ENCODE results near the gene PPP2R2C.

PPP2R2C gene

DNA sequence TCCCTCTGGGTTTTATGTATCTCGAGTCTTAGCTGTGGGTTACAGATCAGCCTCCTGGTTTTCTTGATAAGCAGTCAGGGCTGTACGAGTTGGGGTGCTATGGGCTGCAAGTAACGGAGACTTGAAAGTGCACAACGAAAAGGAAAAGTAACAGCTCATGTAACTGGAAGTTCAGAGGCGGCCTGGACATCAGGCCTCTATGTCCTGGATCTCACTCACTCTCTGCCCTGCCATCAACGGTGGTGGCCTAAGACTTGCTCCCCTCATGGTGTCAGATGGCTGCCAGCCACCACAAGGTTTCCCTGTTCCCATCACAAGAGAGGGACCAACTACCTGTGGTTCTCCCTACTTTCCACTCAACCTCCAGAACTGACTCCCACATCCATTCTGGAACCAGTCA lies 4.8 kb downstream of the PPP2R2C start:
- no peak for DNase-seq

DNA sequence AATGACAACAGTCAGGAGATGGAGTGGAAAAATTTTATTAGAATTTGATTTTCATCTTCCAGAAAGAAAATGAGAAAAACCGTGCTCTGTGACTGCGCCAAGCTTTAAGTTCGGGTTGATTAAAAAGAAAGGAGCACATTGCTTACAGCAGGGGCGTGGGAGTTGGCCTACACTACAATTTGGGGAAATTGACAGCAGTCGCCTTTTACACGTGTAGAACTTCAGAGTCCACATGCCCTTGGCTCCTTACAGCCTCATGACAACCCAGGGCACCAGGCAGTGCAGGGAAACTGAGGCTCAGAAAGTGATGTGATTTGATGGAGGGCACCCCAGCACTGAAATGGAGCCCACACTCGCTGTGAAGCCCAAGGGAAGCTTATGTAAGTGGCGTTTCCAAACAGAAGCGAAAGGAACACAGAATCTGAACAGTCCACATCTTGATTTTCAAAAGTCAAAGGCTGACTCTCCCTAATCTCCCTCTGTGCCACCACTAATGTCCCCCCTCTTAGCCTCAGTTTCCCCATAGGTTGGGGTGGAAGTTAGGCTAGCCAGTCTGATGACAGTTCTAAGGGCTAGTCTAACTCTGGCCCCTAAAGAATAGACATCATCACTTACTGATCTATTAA lies 5.5 kb downstream of the PPP2R2C start:
- DNase-seq, result no peak

DNA sequence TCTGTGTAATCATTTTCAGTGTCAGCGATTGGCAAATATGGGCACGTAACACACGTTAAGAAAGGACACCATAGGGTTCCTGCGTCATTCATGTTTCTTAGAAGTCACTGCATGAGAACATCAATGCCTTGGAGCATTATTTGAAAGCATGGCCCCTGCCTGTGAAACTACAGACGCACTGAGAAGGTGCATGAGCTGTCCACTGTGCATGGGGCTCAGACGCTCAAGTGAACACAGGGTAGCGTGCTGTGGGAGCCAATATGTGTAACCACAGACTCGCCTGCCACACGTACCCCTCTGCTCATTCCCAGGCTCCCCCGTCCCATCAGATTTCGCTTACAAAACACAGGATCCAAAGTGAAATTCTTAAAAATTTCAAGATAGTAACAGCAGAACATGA lies 6.5 kb downstream of the PPP2R2C start:
- no peak for DNase-seq

GRCh38 chr4:6464842-6465588 lies 7.4 kb downstream of the PPP2R2C start:
- no peak for DNase-seq

- no peak for DNase-seq
Measured at GRCh38 chr4:6463311-6464289, 8.8 kb downstream of the PPP2R2C start.

DNA sequence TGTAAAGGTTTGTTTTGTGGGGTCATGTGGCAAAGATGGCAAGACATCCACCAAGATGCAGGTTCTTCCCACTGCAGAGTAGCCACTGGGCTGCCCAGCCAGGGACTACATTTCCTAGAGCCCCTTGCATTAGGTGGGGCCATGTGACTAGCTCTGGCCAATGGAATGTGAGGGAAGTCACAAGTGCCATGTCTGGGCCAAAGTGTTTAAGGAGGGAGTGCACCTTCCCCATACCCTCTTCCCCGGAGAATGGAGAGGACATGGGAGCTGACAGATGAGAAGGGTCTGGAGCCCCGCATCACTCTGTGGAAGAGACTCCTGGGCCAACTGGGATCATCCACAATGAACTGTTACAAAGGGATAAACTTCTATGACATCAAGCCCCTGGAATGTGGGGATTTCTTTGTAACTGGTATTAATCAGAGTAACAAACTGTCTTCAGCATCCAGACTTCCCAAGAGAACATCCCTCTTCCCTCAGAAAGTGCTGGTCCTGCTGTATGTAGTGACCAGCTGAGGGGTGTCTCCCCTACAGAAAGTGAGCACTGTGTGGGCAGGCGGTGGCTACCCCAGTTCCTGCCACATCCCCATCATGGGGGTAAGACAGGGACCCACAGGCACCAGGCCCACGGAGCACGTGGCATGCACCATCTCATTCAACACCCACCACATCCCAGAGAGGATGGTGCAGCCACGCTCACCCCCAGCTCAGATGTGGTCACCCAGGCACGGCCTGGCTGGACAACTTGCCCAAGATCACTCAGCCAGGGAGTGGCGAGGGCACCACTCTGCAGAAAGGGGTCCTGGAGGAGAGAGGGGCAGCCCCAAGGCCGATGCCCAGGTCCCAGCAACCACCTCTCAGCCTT lies 10.9 kb downstream of the PPP2R2C start:
- no peak for DNase-seq

DNA sequence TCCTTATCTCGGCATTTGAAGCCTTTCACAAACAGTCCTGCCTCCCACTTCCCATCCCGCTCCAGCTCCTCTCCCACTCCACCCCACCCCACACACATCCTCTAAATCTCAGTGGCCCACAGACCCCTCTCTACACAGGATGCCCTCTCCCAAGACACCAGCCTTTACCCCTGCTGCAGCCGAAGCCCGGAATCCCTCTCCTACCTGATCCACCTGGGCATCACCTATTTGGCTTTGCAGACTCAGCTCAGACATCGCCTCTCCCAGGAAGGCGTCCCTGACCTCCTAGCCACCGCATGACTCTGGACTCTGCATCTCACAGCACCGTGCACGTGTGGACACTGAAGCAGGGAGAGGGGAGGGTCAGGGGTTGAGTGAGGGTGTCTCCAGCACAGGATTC lies 11.5 kb downstream of the PPP2R2C start:
- DNase-seq, result no peak

- DNase-seq, result no peak
Measured at GRCh38 chr4:6458528-6458927, 13.9 kb downstream of the PPP2R2C start.

- no peak for DNase-seq
Measured at GRCh38 chr4:6456450-6456849, 16.0 kb downstream of the PPP2R2C start.

DNA sequence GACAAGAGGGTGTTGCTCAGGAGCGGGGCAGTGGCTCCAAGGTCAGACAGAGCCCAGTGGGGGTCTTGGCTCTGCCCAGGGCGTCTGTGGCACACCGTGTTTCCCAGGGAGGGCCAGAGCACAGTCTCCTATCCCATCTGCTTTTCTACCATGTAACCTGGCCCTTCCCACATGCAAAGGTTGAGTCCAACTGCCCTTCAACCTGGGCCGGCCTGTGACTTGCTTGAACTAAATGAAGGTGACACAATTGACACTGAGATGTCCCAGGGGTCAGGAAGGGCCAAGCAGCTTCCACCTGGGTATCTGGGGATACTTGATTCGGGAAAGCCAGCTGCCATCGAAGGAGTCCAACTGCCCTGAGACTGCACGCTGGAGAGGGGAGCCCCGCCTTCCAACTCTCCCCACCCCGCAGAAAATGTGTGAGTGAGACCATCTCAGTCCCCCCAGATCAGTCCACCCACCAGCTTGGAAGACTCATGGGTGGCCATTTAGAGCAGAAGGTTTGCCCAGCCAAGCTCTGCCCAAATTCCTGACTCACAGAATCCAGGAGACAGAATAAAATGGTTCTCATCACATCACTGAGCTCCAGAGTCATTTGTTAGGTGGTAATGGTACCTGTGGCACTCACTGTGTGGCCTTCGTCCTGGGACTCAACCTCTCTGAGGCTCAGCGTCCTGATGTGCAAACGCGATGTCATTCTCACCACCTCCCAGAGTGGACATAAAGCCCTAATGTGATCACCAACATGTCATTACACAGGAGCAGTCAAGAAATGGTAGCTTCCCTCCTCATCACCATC lies 18.1 kb downstream of the PPP2R2C start:
- no peak for DNase-seq

GRCh38 chr4:6453688-6453990 lies 18.8 kb downstream of the PPP2R2C start:
- peak; percentile 79 for DNase-seq

DNA sequence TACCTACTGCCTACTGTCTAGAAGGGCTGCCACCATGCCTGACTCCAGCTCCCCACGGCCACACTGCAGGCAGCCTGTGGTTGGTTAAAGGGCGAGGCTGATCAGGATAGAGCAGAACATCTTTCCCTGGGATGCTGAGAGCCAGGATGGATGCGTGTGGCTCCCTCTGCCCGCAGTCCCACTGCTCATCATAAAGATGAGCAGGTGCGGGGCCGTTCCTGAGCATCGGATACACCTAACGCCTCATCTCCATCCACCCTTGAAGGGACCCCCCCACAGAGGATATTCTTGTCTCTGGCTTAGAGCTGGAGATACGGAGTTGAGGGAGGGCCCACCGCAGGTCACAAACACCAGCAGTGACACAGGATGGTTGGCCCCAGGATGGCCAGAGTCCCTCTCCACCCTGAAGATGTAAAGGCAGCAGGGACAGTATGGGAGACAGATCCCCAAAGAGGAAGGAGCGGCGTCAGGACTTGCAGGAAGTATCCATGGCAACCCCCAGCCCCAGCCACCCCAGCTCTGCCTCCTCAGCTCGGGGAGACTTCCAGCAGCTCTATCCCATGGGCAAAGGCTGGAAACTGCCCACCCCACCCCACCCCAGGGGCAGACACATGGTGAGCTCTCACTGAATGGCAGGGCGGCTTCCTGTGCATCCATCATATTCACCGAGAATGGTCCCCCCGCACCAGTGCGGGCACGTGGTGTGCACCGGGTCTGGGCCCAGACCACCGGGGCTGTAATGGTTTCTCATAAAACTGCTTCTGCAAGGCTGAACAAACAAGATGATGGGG lies 19.3 kb downstream of the PPP2R2C start:
- DNase-seq, result peak; percentile 79

- DNase-seq, result no peak
Measured at GRCh38 chr4:6452116-6452896, 20.1 kb downstream of the PPP2R2C start.

GRCh38 chr4:6451309-6451708 lies 21.1 kb downstream of the PPP2R2C start:
- DNase-seq, result no peak

GRCh38 chr4:6450709-6451108 lies 21.7 kb downstream of the PPP2R2C start:
- no peak for DNase-seq

- DNase-seq, result no peak
Measured at GRCh38 chr4:6449746-6450369, 22.6 kb downstream of the PPP2R2C start.

GRCh38 chr4:6449335-6449734 lies 23.1 kb downstream of the PPP2R2C start:
- no peak for DNase-seq

DNA sequence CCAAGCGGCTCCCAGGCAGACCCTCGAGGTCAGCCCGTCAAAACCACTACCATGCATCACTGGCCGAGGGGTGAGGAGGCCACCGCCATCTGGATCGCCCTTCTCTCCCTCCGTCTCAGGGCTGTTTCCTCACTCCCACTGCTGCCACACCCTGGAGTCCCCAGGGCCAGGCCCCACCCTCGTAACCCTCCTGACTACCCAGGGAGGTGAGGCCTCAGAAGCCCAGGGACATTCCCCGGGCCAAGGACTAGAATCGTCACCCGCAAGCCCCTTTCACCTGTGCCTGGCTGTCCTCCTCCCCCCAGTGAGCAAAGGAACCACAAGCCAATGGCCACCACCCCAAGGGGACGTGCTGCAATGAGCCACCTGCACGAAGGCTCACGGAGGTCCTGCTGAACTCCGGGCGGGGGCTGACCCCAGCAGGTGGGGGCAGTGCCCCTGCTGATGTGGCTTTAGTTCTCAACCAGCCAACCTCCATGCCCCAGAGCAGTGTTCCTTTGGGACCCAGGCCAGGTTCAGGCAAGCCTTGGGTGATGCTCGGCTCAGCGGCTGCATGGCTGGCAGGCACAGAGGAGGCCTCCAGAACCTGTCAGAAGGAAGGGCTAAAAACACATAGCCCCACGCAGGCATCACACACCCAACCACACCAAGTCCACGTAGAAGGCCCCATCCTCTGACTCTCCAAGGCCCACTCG lies 23.8 kb downstream of the PPP2R2C start:
- DNase-seq, result no peak

- no peak for DNase-seq
Measured at GRCh38 chr4:6447672-6448171, 24.7 kb downstream of the PPP2R2C start.

Measured in COR-L47 (cell line).